ENCODE measurements around the gene MCRIP2. TPM values are rescaled to one million over a fixed set of nuclear protein-coding genes. Genes with fewer than 3 reads are reported as not detected.

Gene MCRIP2
- total and polyA plus RNA-seq, 9 of the 15 experiments (the other 6 are each of a cell fraction or from before 2014, with no cell fraction given), result 0.80 to 120 (median 35.2) TPM

DNA sequence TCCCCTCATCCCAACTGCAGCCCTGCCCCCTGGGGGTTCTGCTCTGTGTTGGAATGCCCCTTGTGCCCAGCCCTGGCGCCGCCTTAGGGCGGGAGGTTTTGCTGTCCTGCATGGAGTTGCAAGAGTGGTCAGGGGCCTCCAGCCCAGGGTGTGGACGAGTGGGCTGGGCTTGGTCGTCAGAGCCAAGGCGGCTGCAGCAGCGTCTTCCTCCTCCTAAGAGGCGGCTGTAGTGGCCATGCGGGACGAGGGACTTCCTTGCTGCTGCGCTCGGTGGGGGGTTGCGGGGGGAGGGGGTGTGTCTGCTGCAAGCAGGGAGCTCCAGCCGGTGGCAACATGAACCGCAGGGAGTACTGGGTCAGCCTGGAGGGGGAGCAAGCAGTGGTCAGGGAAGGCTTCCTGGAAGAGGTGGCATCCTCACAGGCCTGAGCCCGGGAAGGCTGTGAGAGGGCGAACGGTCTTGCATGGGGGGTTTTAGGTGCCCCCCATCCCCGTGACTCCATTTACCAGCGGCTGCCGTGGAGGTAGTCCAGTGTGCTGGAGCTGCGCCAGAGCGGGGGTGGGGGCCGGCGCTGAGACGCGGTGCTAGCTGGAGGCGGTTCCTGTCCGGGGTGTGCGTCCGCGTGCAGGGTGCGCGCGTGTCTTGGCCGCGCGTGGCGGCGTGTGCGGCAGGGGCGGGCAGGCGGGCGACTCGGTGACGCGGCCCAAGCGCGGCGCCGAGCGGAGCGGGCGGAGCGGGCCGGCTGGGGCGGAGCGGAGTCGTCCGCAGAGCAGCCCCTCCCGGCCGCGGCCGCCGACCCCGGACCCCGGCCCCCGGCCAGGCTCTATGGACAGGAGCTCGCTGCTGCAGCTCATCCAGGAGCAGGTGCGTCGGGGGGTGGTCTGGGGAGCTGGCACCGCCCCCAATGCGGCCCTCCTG lies 33.6 kb downstream of the MCRIP2 start, which contains the start of gene RHBDL1 (continued):
- peak in 2 of 3 experiments; percentile 5 to 13 for TF ChIP-seq YY1 (IDR thresholded peaks at IDR 0.05; ENCODE audit: borderline replicate concordance in 1 of 3, control insufficient read depth in 1 of 3, extremely low read depth in 1 of 3, insufficient read depth in 3 of 3, insufficient read length in 1 of 3, insufficient replicate concordance in 2 of 3, low read depth in 1 of 3, low read length in 2 of 3)
- 0 out of 2 replicates have a peak, but pooled peaks have one; percentile 49 for TF ChIP-seq TOE1 (IDR thresholded peaks at IDR 0.05; ENCODE audit: borderline replicate concordance)
- TF ChIP-seq TOE1 (CRISPR knock-in tag; IDR thresholded peaks at IDR 0.05; ENCODE audit: borderline replicate concordance, low read depth), result 0 out of 2 replicates have a peak, but pooled peaks have one; percentile 59
- TF ChIP-seq MAZ (CRISPR knock-in tag; conservative IDR thresholded peaks at IDR 0.05 in 1 of 2, IDR thresholded peaks at IDR 0.05 in 1 of 2), result peak; percentile 76 to 87
- TF ChIP-seq ATF6 (CRISPR knock-in tag; IDR thresholded peaks at IDR 0.05), result no peak
- no peak for TF ChIP-seq ZNF24 (IDR thresholded peaks at IDR 0.05)
- no peak for TF ChIP-seq USF2 (CRISPR knock-in tag; IDR thresholded peaks at IDR 0.05)
- no peak for TF ChIP-seq ZNF212 (CRISPR knock-in tag; IDR thresholded peaks at IDR 0.05)
- TF ChIP-seq CEBPB (tag; IDR thresholded peaks at IDR 0.05), result no peak
- no peak for TF ChIP-seq HDAC8 (tag; IDR thresholded peaks at IDR 0.05)
- TF ChIP-seq USF1 (CRISPR knock-in tag; IDR thresholded peaks at IDR 0.05), result peak; percentile 14; the same call in 1 of the 2 replicates
- no peak for TF ChIP-seq RAD51 (IDR thresholded peaks at IDR 0.05; ENCODE audit: borderline replicate concordance, low read depth)
- TF ChIP-seq FOXK2 (conservative IDR thresholded peaks at IDR 0.05 in 1 of 2, IDR thresholded peaks at IDR 0.05 in 1 of 2; ENCODE audit: low read depth in 2 of 2), result peak; percentile 57 to 77; a peak in 2 of 4 replicates
- TF ChIP-seq, protein P1, sequence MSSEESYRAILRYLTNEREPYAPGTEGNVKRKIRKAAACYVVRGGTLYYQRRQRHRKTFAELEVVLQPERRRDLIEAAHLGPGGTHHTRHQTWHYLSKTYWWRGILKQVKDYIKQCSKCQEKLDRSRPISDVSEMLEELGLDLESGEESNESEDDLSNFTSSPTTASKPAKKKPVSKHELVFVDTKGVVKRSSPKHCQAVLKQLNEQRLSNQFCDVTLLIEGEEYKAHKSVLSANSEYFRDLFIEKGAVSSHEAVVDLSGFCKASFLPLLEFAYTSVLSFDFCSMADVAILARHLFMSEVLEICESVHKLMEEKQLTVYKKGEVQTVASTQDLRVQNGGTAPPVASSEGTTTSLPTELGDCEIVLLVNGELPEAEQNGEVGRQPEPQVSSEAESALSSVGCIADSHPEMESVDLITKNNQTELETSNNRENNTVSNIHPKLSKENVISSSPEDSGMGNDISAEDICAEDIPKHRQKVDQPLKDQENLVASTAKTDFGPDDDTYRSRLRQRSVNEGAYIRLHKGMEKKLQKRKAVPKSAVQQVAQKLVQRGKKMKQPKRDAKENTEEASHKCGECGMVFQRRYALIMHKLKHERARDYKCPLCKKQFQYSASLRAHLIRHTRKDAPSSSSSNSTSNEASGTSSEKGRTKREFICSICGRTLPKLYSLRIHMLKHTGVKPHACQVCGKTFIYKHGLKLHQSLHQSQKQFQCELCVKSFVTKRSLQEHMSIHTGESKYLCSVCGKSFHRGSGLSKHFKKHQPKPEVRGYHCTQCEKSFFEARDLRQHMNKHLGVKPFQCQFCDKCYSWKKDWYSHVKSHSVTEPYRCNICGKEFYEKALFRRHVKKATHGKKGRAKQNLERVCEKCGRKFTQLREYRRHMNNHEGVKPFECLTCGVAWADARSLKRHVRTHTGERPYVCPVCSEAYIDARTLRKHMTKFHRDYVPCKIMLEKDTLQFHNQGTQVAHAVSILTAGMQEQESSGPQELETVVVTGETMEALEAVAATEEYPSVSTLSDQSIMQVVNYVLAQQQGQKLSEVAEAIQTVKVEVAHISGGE (CRISPR knock-in tag; IDR thresholded peaks at IDR 0.05), result no peak
- TF ChIP-seq KLF13 (tag; IDR thresholded peaks at IDR 0.05; ENCODE audit: borderline replicate concordance, low read depth), result no peak; the same call in 1 of the 2 replicates
- no peak for TF ChIP-seq ZNF408 (CRISPR knock-in tag; IDR thresholded peaks at IDR 0.05; ENCODE audit: low read depth)
